Daoy (cell line): Measurements from ENCODE around the gene GDPD5. TPM values are rescaled to one million over a fixed set of nuclear protein-coding genes. Genes with fewer than 3 reads are reported as not detected.

Experiments
- DNase-seq: peaks from one replicate; pipeline ENCODE4 v3.0.0-alpha.2; 2015; ENCODE audit warnings: low read depth
- total RNA-seq: library from RNA; depleted of rRNA; stranded (reverse); fragments of >200 nt; shearing (Covaris generic); gene quantifications from 2 replicates; pipeline ENCODE4 v1.2.3, GENCODE V29; 2014; rRNA removed

GDPD5 gene, protein sequence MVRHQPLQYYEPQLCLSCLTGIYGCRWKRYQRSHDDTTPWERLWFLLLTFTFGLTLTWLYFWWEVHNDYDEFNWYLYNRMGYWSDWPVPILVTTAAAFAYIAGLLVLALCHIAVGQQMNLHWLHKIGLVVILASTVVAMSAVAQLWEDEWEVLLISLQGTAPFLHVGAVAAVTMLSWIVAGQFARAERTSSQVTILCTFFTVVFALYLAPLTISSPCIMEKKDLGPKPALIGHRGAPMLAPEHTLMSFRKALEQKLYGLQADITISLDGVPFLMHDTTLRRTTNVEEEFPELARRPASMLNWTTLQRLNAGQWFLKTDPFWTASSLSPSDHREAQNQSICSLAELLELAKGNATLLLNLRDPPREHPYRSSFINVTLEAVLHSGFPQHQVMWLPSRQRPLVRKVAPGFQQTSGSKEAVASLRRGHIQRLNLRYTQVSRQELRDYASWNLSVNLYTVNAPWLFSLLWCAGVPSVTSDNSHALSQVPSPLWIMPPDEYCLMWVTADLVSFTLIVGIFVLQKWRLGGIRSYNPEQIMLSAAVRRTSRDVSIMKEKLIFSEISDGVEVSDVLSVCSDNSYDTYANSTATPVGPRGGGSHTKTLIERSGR
- 2.6 and 3.7 TPM in 2 replicates for total RNA-seq

DNA sequence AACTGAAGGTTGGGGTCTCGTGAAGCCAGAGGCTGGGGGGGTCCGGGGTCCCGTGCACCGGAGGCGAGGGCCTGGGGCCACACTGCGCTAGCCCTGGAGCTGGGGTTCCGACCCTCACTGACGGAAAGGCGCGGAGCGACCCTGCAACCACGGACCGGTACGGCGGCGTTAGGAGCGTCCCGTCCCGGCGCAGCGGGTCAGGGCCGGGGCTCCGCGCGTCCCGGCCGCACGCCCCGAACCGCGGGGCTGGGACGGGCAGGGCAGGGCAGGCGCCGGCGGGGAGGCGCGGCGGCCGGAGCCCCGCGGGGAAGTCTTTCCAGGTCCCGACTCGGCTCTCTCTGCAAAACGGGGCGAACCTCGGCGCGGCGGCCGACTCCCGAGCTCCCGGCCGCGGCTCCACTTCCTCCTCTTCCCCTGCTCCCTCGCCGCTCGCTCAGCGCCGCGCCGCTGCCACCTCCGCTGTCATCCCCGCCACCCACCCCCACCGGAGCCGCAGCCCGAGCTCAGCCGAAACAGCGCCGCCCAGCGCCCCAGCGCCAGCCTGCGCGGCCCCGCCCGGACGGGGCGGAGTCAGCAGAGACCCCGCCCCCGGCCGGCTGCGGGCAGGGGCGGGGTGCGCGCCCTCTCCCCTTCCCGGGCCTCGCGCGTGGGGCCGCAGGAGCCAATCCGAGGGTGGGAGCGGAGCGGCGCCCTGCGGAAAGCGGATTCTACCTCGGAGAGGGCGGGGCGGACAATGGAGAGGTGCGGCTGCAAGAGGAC, at the start of gene GDPD5:
GDPD5 (minus strand) TSS at position 509 of the 759 bp plus-strand sequence. CDS start 48,206 bp downstream, outside the sequence.
- DNase-seq = peak; percentile 91

DNA sequence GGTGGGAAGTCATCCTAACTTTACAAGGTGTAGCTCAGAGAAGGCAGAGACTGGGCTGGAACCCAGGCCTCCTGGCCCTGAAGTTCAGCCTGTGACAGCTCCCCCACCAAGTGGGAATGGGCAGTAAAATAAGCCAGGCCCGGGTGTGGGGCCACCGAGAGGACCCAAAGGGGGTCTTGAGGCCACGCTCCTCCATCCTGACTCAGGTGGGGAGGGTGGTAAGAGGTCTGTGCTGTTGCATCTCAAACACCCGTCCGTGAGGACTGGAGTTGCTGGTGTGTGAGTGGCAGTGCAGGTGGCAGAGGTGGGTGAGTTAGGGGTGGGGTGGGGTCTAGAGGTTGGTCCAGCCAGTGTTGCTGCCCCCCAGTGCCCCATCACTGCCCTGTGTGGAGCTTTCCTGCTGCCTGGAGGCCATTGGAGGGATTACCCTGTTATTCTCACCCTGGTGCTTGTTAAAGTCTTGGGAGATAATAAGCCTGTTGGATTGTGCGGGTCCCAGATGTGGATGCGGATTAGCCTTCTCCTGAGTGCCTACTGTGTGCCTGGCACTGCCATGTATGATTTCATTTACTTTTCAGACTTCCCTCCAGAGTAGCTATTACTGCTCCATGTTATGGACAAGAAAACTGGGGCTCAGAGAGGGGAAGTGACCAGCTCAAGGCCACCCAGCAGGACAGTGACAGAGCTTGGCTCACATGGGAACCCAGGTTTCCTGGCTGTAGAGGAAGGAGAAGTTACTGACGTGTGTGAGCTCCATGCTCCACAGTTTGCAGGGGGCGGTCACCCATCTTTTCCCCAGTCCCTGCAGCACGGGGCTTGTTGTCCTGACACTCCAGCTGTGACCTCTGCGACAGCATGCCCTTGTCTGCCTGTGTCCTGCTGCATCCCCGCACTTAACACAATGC, 49.2 kb upstream of the GDPD5 start:
- no peak for DNase-seq

DNA sequence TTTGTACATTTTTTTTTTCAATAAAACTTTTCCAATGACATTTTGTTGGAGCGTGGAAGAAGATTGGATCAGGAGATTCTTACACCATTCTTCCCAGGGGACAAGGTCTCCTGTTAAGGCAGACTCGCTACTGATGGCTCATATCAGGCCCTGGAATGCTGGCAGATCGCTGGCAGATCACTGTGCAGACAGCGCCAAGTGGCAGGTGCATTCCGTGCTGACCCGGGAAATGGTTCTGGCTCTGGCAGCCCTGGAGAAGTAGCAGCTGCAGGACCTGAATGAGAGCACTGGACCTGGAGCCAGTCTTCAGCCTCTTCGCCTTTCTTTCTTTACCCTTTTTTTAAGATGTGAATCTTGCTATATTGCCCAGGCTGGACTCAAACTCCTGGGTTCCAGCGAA, 47.0 kb upstream of the GDPD5 start:
- DNase-seq = no peak

DNA sequence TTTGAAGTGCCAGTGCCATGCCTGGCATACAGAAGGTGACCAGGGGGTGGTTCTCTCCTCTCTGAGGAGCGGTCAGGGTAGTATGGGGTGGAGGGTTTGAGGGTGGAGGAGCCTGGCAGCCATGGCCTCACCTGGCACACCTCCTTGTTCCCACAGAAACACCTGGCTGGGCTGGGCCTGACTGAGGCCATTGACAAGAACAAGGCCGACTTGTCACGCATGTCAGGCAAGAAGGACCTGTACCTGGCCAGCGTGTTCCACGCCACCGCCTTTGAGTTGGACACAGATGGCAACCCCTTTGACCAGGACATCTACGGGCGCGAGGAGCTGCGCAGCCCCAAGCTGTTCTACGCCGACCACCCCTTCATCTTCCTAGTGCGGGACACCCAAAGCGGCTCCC, 45.9 kb upstream of the GDPD5 start:
- DNase-seq = no peak

DNA sequence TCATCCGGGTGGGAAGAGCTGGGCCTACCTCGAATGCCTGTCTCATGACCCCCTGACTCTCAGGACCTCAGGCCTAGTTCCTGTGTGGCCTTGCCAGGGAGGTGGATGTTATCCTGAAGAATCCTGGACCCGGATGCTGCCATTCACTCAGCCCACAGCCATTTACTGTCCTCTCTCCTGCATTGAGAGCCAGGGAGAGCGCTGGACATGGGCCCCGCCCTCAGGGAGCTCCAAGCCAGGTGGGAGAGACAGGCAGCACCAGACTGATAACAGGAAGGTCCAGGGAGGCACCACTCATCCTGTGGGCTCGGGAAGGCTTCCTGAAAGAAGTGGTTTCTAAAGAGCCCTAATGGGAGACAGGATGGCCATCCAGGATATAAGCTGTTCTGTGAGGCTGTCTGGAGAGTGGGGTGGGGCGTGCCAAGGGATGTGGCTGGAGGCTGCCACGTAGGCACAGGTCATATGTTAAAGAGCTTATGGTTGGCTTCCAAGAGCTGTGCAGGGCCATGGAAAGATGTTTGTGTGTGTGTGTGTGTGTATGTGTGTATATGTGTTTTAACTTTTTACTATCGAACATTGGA, 44.9 kb upstream of the GDPD5 start:
- no peak for DNase-seq

DNA sequence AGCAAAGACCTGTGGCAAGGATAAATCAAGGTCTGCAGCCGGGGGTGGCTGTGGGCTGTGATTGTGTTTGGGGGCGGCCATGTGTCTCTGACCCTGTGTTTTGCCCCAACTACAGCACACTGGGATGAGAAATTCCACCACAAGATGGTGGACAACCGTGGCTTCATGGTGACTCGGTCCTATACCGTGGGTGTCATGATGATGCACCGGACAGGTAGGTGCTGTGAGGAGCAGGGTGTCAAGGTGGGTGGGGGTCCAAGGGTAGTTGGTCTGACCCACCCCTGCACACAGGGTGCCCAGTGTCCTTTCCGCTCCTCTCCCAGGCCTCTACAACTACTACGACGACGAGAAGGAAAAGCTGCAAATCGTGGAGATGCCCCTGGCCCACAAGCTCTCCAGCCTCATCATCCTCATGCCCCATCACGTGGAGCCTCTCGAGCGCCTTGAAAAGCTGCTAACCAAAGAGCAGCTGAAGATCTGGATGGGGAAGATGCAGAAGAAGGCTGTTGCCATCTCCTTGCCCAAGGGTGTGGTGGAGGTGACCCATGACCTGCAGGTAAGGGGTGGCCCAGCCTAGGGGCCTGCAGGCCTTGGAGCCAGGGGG, 43.0 kb upstream of the GDPD5 start:
- no peak for DNase-seq

DNA sequence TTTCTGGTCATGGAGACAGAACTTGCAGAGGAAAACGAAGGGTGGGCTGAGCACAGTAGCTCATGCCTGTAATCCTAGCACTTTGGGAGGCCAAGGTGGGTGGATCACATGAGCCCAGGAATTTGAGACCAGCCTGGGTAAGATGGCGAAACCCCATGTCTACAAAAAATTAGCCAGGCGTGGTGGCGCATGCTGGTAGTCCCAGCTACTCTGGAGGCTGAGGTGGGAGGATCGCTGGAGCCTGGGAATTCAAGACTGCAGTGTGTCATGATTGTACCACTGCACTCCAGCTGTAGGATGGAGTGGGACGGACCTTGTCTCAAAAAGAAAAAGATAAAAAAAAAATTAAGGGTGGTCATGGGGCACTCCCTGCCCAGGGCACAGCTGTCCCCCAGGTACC, 42.2 kb upstream of the GDPD5 start:
- no peak for DNase-seq

DNA sequence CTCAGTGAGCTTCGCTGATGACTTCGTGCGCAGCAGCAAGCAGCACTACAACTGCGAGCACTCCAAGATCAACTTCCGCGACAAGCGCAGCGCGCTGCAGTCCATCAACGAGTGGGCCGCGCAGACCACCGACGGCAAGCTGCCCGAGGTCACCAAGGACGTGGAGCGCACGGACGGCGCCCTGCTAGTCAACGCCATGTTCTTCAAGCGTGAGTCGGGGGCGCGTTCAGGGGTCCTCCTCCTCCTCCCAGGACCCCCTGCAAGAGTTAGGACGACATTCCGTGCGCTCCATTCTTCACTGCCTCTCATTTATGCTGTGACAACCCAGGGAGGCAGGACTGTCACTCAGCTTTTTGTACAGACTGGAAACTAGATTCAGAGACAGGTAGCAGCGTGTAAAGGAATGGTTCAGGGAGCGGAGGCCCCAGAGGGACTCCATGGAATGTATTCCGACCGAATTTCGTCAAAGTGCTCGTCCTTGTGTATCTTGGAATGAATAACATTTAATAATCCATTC, 41.1 kb upstream of the GDPD5 start:
- no peak for DNase-seq

DNA sequence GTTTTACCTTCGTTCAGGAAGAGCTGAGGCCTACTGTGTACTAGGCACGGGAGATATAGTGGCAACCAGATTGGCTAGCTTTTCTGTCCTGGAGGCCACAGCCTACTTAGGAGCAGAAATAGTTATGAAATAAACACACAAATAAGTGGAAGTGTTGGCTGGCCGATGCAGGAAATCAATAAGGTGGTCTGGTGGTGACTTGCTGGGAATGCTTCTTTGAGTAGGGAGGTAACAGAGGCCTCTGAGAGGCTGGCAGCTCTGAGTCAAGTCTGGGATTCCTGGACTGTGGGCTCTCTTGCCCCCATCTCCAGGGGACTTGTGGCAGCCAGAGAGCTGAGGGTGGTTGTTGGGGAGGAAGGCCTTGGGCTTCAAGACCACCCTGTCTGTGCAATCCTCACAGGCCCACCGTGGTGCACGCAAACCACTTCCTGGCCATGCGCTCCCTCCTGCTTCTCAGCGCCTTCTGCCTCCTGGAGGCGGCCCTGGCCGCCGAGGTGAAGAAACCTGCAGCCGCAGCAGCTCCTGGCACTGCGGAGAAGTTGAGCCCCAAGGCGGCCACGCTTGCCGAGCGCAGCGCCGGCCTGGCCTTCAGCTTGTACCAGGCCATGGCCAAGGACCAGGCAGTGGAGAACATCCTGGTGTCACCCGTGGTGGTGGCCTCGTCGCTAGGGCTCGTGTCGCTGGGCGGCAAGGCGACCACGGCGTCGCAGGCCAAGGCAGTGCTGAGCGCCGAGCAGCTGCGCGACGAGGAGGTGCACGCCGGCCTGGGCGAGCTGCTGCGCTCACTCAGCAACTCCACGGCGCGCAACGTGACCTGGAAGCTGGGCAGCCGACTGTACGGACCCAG, 40.4 kb upstream of the GDPD5 start:
- DNase-seq = no peak

DNA sequence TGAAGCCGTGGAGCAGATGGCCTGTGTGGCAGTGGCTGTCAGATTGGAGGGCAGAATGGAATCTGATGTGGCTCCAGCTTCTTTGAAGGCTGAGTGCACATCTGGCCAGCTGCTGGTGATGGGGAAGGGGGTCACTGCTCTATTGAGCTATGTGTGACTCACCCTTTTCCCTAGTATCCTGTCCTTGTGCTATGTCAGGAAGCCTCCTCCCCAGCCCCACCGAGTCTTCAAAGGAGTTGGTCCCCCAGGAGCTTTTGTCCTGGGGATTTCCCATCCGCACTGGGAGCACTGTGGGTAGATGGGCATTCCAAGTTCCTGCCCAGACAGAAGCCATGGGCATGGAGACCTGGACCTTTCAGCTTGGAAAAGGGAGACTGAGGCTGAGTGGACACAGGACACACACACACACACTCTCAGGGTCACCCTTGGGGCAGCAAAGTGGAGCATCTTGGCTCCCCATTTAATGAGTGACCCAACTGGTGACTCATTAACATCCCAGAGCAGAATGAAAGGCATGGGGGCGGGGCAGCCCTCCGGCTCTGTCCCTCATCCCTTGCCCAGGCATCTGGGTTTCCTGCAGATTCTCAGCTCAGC, 39.6 kb upstream of the GDPD5 start:
- peak; percentile 78 for DNase-seq

DNA sequence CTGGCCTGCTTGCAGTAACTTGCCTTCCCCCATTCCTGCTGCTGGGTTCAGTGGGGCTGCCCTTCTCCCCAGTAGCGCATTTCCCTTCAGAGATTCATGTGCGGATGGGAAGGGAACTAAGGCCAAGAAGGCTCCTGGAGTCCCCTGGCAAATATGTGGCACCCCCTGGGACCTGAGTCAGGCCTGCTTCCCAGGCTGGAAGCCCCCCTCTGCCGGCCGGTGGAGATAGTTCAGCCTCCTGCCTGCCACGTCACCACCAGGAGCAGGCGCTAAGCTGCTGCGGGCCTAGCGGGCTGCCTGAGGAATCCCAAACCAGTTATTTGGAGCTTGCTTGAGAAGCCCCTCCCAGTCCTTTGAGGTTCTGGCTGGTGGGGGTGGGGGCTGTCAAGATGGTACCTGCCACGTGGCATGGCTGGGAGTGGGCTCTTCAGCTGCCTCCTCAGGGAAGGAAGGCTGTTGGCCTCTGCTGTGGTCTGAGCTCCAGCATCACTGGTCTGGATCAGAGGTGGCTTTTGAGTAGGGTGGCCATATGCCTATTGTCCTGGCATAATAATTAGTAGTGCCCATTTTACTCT, 38.3 kb upstream of the GDPD5 start:
- peak; percentile 88 for DNase-seq

DNA sequence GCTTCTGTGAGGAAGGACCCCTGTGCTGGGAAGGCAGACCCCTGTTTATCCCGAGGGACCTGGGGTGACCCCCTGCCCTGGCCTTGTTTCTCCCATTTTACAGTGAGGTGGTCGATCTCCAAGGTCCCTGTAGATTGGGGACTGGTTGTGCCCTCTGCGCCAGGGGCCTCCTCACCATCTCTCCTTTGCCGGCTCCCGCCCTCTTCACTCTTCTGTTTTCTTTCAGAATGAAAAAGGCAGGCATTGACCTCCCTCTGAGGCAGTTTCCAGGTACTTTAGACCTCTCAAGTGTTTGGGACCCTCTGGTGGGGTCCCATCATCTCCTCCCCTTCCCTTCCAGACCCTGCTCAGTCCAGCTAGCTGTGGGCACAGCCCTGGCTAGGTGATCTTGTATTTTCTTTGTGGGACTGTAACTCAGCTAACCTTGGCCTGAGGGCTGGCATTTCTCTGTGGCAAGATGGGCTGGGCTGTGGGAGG, 37.8 kb upstream of the GDPD5 start:
- DNase-seq = no peak

DNA sequence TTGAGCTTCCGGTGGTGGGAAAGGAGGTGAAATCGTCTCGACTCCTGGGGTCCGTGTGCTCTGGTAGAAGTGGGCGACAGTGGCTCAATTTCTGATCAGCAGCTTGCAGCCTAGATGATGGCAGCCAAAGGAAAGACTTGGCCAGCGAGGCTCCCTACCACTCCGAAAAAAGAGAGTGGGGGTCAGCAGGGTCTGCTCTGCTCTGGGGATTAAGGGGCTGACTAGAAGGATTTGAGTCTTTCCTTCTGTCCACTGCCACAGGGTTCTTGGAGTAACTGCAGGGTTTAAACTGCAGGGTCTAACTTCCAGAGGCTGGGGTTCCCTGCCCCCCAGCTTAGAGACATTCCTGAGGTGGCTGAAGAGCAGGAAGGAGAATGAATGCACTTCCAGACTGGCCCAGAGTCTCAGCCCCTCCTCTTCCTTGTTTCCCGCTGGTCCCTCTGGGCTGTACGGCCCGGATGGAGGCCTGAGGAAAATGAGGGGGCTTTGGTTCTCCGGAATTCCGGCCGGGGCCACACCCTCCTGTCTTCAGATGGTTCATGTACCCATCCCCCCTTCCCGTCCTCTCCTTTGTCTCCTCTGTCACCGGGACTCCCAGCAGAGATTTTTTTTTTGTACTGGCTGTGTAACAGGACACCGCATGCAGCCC, 37.2 kb upstream of the GDPD5 start:
- DNase-seq = peak; percentile 86

DNA sequence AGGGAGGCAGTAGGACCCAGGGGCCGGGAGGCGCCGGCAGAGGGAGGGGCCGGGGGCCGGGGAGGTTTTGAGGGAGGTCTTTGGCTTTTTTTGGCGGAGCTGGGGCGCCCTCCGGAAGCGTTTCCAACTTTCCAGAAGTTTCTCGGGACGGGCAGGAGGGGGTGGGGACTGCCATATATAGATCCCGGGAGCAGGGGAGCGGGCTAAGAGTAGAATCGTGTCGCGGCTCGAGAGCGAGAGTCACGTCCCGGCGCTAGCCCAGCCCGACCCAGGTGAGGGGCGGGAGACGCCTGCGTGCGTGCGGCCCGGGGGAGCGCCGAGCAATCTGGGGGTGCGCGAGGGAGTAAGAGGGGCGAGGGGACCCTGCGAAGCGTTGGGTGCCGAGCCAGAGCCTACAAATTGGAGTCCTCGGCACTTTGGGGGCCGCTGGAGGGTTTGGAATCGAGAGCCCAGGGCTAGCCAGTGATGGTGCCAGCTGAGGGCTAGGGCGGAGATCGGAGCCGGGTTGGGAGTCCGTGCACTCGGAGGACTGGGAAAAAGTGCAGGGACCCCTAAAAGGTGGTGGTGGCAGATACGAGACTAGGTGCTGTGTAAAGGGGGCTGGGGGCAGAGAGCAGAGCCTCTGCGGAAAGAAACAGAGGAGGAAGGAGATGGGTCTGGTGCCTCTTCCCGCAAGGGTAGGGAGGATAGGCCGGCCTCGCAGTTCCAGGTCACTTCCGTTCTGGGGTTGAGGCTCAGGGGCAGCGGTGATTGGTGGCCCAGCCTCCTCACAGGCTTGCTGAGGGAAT, 36.5 kb upstream of the GDPD5 start, which contains the start of gene SERPINH1:
SERPINH1 (plus strand) TSS at position 206 of the 788 bp plus-strand sequence. CDS start 4,097 bp downstream, outside the sequence.
- peak; percentile 93 for DNase-seq

DNA sequence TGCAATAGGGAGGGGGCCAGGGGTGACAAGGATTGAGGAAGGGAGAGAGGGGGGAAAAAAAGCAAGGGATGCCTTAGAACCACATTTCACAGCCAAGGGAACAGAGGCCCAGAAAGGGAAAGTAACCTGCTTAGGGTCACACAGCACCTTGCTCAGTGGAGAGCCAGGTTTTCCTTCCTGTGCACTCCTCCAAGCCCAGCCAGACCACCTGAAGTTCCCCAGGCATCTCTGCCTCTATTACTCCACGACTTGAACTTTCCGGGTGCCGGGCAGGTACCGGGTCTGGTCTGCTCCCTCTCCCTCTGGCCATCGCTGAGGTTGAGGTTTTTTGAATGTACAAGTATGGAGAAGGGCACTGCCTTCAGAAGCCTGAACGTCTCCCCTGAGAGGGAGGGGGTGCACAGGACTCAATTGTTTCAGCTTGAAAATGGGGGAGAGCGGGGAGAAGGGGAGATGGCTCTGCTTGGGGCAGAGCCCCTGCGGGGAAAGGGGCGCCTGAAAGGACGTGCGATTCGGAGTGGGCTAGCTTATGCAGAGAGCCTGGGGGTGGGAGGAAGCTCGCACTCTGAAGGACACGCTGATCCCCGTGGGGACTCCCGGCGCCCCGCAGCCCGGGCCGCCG, 35.8 kb upstream of the GDPD5 start:
- DNase-seq = no peak

DNA sequence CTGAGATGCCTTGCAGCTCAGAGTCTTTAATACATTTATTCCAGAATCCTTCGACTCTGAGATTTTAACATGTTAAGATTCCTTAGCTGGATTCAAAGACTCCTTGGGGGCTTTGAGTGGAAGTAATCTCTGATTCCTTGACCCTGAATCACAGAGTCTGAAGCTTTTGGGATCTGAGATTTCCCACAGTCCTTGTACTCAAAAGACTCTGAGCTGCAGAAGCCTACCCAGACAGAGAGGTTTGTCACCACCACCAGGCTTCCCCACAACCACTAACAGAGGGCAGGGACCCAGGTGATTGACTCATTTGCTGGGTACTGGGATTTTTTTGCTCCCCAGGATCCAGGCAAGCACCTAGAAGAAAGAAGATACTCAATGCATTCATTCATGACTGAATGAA, 34.9 kb upstream of the GDPD5 start:
- peak; percentile 35 for DNase-seq
